ENCODE results near the gene RPS21.

DNA sequence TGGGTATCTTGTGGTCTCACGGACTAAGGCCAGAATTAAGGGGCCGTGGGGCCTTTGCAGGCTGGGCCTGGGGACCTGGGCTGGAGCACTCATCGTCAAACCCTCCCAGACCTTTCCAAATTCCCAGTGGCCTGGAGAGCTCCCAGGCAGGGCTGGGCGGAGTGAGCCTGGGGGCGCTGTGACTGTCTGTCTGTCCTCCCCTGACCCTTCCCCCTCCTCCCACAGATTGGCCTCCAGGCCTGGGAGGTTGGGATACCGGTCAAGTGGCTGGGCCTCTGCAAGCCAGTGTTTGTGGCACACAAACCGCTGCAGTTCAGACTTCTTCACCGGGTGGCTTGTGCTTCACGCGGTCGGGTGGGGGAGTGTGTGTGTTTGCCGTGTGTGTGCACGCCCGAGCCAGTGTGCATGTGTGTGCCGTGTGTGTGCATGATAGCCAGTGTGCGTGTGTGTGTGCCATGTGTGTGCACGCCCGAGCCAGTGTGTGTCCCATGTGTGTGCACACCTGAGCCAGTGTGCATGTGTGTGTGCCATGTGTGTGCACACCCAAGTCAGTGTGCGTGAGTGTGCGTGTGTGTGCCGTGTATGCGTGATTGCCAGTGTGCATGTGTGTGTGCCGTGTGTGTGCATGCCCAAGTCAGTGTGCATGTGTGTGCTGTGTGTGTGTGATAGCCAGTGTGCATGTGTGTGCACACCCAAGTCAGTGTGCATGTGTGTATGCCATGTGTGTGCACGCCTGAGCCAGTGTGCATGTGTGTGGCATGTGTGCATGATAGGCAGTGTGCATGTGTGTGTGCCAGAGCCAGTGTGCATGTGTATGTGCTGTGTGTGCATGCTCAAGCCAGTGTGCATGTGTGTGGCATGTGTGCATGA, 34.2 kb downstream of the RPS21 start:
- TF ChIP-seq POLR2AphosphoS5 (IDR thresholded peaks at IDR 0.05; ENCODE audit: borderline replicate concordance, low read depth, low read length): no peak
- TF ChIP-seq EZH2 (IDR thresholded peaks at IDR 0.05): no peak
- TF ChIP-seq FOXP2 (optimal IDR thresholded peaks at IDR 0.05; ENCODE audit: control extremely low read depth, extremely low read length, insufficient read depth): no peak

Measured in SK-N-MC (cell line).